Heart left ventricle (tissue), 13 donors: ENCODE results near the gene CEP63.

Experiments
- POLR2A ChIP-seq, 2 donors: fragments of 450-650 bp; IDR thresholded peaks; one replicate each; pipeline ENCODE4 v1.6.1; 2017; ENCODE audit warnings: antibody characterized with exemption in 2 of 2, mild to moderate bottlenecking in 2 of 2, moderate library complexity in 2 of 2
- TF ChIP-seq, protein P1 (sequence below), 12 donors: fragments of 200-600 bp; sonication (generic) in 4 of 12; IDR thresholded peaks; one replicate each; pipeline versions ENCODE4 v1.5.0 to v1.8.0; 2018 to 2022; ENCODE audit warnings: antibody characterized with exemption in 12 of 12, mild to moderate bottlenecking in 5 of 12
- donor health status: ischemic (EF 13 %, LVEDD 7.1; RV severe dilation, severe dysfunction).
- donor health status: DM: no; HTN: yes; CAD: no.
- donor health status: DM: no; HTN: no; CAD: no.
- donor health status: ischemic (EF 25% LVEDD 6.9; RV normal size, moderate dysfunction).
- donor health status: ischemic (EF 25% LVEDD 5.7; RV mildly dilated, moderate dysfunction).
- donor health status: ischemic (EF 35%, LVEDD 5.7; RV mildly dilated, moderate dysfunction).
- donor health status: nonischemic (EF 11% LVEDD 7.7; RV severe dilation, severe dysfunction).
- donor health status: DM: yes; HTN: yes; CAD: no.
- donor health status: PGD.
- donor health status: ischemic (EF 29% LVEDD 5.4; RV normal size, mild dysfunction).
- donor health status: nonischemic (EF 23%, LVEDD 6.1; RV moderate dilation, normal function).

DNA sequence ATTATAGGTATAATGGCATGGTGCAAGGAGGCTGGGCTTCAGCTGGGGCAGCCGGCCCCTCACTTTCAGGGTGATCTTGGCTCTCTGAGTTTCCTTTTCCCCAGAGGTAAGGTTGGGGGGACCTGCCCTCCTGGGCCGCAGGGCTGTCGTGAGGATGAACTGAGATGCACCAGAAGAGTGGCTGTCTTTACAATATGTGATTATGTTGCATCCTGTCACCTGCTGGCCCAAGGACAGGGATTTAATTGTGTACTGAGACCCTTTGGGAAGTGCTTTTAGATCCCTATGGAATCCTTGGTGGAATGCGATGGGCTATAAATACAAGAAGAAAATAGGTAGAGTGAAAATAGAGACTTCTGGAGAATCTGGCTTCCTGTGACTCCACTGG is 22.2 kb upstream of the CEP63 start:
- TF ChIP-seq POLR2A (IDR thresholded peaks at IDR 0.05) = no peak
- TF ChIP-seq, protein P1, sequence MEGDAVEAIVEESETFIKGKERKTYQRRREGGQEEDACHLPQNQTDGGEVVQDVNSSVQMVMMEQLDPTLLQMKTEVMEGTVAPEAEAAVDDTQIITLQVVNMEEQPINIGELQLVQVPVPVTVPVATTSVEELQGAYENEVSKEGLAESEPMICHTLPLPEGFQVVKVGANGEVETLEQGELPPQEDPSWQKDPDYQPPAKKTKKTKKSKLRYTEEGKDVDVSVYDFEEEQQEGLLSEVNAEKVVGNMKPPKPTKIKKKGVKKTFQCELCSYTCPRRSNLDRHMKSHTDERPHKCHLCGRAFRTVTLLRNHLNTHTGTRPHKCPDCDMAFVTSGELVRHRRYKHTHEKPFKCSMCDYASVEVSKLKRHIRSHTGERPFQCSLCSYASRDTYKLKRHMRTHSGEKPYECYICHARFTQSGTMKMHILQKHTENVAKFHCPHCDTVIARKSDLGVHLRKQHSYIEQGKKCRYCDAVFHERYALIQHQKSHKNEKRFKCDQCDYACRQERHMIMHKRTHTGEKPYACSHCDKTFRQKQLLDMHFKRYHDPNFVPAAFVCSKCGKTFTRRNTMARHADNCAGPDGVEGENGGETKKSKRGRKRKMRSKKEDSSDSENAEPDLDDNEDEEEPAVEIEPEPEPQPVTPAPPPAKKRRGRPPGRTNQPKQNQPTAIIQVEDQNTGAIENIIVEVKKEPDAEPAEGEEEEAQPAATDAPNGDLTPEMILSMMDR (IDR thresholded peaks at IDR 0.05) = no peak
